Measurements from ENCODE around the gene OR52E2.

The OR52E2 gene

DNA sequence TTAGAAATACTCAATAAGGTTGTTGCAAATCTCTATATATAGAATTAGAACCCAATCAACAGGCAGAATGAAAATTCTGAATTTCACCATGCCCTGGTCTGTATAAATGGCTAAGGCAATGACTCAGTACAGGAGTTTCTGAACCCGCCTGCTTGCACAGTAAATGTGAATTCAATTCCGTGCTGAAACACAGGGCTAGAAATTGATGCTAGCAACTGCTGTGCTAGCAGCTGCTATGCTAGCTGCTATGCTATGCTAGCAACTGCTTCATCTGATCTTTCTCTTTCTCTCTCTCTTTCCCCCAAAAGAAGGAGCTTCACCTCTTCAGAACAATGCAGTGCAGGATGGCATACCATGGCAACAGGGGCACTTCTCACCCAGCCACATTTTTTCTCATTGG is 22.8 kb downstream of the OR52E2 start:
- no peak for DNase-seq (ENCODE audit: low read depth)
- TF ChIP-seq, protein P1, sequence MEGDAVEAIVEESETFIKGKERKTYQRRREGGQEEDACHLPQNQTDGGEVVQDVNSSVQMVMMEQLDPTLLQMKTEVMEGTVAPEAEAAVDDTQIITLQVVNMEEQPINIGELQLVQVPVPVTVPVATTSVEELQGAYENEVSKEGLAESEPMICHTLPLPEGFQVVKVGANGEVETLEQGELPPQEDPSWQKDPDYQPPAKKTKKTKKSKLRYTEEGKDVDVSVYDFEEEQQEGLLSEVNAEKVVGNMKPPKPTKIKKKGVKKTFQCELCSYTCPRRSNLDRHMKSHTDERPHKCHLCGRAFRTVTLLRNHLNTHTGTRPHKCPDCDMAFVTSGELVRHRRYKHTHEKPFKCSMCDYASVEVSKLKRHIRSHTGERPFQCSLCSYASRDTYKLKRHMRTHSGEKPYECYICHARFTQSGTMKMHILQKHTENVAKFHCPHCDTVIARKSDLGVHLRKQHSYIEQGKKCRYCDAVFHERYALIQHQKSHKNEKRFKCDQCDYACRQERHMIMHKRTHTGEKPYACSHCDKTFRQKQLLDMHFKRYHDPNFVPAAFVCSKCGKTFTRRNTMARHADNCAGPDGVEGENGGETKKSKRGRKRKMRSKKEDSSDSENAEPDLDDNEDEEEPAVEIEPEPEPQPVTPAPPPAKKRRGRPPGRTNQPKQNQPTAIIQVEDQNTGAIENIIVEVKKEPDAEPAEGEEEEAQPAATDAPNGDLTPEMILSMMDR (IDR thresholded peaks at IDR 0.05; ENCODE audit: low read length, missing control alignments): no peak
- no peak overlapping the region for H3K4me3 ChIP-seq (replicated peaks; ENCODE audit: low read depth, low read length)

- no peak for DNase-seq (ENCODE audit: low read depth)
- TF ChIP-seq, protein P1 (IDR thresholded peaks at IDR 0.05; ENCODE audit: low read length, missing control alignments): no peak
- no peak overlapping the region for H3K4me3 ChIP-seq (replicated peaks; ENCODE audit: low read depth, low read length)
These were observed 37.4 kb downstream of the OR52E2 start for GRCh38 chr11:5021996-5022395.

GRCh38 chr11:5013012-5013411 is 46.4 kb downstream of the OR52E2 start:
- DNase-seq (ENCODE audit: low read depth): no peak
- no peak overlapping the region for H3K4me3 ChIP-seq (replicated peaks; ENCODE audit: low read depth, low read length)
- TF ChIP-seq, protein P1 (IDR thresholded peaks at IDR 0.05; ENCODE audit: low read length, missing control alignments): no peak

DNA sequence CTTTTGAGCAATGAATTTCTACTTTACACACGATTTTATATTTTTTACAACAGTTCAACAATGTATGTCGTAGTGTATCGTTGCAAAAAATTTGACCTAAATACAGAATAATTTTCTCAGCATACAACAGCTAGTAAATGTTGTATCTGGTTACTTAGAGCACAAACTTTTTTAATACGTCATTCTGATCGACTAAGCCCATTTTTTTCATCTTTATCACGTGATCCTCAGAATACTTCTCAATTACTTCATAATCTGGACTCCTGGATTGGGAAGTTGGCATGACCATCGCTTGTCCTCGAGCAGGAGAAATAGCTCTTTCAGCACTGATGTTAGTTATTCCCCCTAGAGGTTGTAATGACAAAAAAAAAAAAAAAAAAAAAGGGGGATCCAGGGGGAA is 48.2 kb downstream of the OR52E2 start:
- no peak for DNase-seq (ENCODE audit: low read depth)
- TF ChIP-seq, protein P1 (IDR thresholded peaks at IDR 0.05; ENCODE audit: low read length, missing control alignments): no peak
- H3K4me3 ChIP-seq (replicated peaks; ENCODE audit: low read depth, low read length): no peak overlapping the region

Data from fibroblast of pulmonary artery (primary cell).